ENCODE results near the gene AP3B1. TPM values are rescaled to one million over a fixed set of nuclear protein-coding genes. Genes with fewer than 3 reads are reported as not detected.

AP3B1 gene
- polyA plus RNA-seq, 1 of the 3 experiments (the other 2 are of a cell fraction): 18.0 TPM

DNA sequence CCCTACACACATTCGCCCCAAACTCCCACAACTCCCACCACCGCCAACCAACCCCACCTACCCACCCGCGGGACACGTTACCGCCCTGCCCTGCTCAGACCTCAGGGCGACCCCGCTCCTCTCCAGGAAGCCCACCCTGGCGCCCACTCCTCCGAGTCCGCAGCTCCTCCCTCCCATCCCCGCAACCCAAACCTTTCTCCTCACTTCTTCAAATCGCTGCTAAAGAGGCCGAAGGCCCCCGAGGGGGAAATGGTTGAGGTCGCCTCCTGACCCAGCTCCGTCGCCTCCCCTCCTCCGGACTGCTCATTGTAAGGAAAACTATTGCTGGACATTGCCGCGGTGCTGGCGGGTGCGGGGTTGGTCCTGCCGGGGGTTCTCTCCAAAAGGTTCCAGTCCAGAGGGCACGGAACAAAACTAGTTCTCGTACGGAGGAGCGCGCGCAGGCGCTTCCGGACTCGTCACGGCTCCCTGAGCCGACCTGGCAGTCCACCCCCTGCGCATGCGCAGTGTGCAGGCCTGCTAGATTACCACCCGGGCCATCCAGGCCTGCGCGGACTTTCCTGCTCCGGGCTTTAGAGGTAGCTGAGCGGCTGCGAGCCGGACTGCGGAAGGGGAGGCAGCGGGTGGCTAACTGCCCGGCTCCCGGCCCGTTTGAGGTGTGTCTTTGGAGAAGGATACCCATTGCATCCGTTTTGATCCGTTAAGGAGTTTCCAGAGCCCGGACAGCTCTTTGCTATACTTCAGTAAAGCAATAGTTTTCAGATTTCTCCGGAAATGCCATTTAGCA, at the start of gene AP3B1 (continued):
- TF ChIP-seq, protein P1, sequence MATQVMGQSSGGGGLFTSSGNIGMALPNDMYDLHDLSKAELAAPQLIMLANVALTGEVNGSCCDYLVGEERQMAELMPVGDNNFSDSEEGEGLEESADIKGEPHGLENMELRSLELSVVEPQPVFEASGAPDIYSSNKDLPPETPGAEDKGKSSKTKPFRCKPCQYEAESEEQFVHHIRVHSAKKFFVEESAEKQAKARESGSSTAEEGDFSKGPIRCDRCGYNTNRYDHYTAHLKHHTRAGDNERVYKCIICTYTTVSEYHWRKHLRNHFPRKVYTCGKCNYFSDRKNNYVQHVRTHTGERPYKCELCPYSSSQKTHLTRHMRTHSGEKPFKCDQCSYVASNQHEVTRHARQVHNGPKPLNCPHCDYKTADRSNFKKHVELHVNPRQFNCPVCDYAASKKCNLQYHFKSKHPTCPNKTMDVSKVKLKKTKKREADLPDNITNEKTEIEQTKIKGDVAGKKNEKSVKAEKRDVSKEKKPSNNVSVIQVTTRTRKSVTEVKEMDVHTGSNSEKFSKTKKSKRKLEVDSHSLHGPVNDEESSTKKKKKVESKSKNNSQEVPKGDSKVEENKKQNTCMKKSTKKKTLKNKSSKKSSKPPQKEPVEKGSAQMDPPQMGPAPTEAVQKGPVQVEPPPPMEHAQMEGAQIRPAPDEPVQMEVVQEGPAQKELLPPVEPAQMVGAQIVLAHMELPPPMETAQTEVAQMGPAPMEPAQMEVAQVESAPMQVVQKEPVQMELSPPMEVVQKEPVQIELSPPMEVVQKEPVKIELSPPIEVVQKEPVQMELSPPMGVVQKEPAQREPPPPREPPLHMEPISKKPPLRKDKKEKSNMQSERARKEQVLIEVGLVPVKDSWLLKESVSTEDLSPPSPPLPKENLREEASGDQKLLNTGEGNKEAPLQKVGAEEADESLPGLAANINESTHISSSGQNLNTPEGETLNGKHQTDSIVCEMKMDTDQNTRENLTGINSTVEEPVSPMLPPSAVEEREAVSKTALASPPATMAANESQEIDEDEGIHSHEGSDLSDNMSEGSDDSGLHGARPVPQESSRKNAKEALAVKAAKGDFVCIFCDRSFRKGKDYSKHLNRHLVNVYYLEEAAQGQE (IDR thresholded peaks at IDR 0.05; ENCODE audit: low read depth, low read length): 0 out of 2 replicates have a peak, but pooled peaks have one; percentile 11
- TF ChIP-seq SIN3A (IDR thresholded peaks at IDR 0.05; ENCODE audit: borderline replicate concordance, low read depth, low read length) (peak; percentile 89), TEAD4 (IDR thresholded peaks at IDR 0.05; ENCODE audit: borderline replicate concordance, insufficient read depth) (no peak), RAD21 (IDR thresholded peaks at IDR 0.05; ENCODE audit: low read length) (0 out of 2 replicates have a peak, but pooled peaks have one; percentile 1), MEF2A (IDR thresholded peaks at IDR 0.05; ENCODE audit: borderline replicate concordance, low read depth) (no peak)
- TF ChIP-seq, protein P2, sequence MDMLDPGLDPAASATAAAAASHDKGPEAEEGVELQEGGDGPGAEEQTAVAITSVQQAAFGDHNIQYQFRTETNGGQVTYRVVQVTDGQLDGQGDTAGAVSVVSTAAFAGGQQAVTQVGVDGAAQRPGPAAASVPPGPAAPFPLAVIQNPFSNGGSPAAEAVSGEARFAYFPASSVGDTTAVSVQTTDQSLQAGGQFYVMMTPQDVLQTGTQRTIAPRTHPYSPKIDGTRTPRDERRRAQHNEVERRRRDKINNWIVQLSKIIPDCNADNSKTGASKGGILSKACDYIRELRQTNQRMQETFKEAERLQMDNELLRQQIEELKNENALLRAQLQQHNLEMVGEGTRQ (IDR thresholded peaks at IDR 0.05; ENCODE audit: borderline replicate concordance, low read depth, low read length): no peak
- TF ChIP-seq, protein P3, sequence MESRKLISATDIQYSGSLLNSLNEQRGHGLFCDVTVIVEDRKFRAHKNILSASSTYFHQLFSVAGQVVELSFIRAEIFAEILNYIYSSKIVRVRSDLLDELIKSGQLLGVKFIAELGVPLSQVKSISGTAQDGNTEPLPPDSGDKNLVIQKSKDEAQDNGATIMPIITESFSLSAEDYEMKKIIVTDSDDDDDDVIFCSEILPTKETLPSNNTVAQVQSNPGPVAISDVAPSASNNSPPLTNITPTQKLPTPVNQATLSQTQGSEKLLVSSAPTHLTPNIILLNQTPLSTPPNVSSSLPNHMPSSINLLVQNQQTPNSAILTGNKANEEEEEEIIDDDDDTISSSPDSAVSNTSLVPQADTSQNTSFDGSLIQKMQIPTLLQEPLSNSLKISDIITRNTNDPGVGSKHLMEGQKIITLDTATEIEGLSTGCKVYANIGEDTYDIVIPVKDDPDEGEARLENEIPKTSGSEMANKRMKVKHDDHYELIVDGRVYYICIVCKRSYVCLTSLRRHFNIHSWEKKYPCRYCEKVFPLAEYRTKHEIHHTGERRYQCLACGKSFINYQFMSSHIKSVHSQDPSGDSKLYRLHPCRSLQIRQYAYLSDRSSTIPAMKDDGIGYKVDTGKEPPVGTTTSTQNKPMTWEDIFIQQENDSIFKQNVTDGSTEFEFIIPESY (IDR thresholded peaks at IDR 0.05; ENCODE audit: borderline replicate concordance, low read depth): no peak; the same call in 1 of the 2 replicates
- TF ChIP-seq, protein P4, sequence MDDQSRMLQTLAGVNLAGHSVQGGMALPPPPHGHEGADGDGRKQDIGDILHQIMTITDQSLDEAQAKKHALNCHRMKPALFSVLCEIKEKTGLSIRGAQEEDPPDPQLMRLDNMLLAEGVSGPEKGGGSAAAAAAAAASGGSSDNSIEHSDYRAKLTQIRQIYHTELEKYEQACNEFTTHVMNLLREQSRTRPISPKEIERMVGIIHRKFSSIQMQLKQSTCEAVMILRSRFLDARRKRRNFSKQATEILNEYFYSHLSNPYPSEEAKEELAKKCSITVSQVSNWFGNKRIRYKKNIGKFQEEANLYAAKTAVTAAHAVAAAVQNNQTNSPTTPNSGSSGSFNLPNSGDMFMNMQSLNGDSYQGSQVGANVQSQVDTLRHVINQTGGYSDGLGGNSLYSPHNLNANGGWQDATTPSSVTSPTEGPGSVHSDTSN (IDR thresholded peaks at IDR 0.05): peak; percentile 42; the same call in 1 of the 2 replicates

DNA sequence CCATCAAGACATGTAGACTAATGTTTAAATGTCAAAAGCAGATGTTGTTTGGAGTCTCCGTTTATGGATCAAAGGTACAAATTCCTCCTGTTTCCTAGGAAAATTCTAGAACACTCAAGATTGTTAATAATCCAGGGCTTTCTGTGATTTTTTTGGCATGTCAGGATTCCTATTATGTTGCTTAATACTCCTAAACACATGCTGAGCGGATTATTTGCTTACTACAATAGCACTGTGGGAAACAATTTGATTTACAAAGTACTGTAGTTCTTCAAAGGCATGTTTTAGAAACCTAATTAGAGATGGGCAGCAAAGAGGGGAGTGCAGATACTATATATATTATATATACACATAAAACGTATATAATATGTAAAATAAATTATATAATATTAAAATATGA, 46.9 kb upstream of the AP3B1 start:
- H3K4me1 ChIP-seq (ENCODE audit: control insufficient read depth in 1 of 2, insufficient read depth in 2 of 2, low read depth in 1 of 2, low read length in 1 of 2): peaks cover 6 to 9% of the 10 kb centered on the region in 2 experiments; a peak in 3 of 4 replicates
- no peak overlapping the region for H3K27ac ChIP-seq (ENCODE audit: low read depth in 2 of 2, low read length in 1 of 2)
- H3K4me2 ChIP-seq: no peak overlapping the region
- no peak overlapping the region for H3K9ac ChIP-seq
- no peaks in the 10 kb centered on the region for H4K20me1 ChIP-seq (ENCODE audit: insufficient read depth)
- no peaks in the 10 kb centered on the region for H3K36me3 ChIP-seq (replicated peaks in 1 of 2; ENCODE audit: control insufficient read depth in 1 of 2, insufficient read depth in 2 of 2, low read length in 1 of 2)
- POLR2A ChIA-PET: no interaction called here
- CTCF ChIA-PET: interaction anchor here (0.5 to 0.8 kb wide), 2 partner anchors 44 to 1567 kb away, joined by 3 read pairs; no protein-coding TSS in a partner anchor
- no peak for DNase-seq
- 62% methylated on average over 3 of the region's 3 CpGs for WGBS (ENCODE audit: low lambda C conversion rate)
- 0 out of 2 replicates have a peak, but pooled peaks cover 9% of the 10 kb centered on the region for H3K9me3 ChIP-seq
- no peaks in the 10 kb centered on the region for H3K27me3 ChIP-seq (ENCODE audit: insufficient read depth)
- H3K9me2 ChIP-seq: no peaks in the 10 kb centered on the region
- H3F3A ChIP-seq (replicated peaks; ENCODE audit: insufficient read depth): no peaks in the 10 kb centered on the region
- no peak overlapping the region for H3K4me3 ChIP-seq (ENCODE audit: low read depth in 2 of 2, low read length in 1 of 2)
- H2AFZ ChIP-seq (ENCODE audit: low read depth): no peak overlapping the region
- no peaks in the 10 kb centered on the region for H3K79me2 ChIP-seq (ENCODE audit: insufficient read depth)
- TF ChIP-seq SMC3 (IDR thresholded peaks at IDR 0.05; ENCODE audit: low read depth, low read length): no peak
- TF ChIP-seq NRF1 (IDR thresholded peaks at IDR 0.05; ENCODE audit: low read depth, low read length): no peak
- no peak for TF ChIP-seq EP300 (IDR thresholded peaks at IDR 0.05; ENCODE audit: borderline replicate concordance in 1 of 2, low read depth in 1 of 2, low read length in 1 of 2)
- TF ChIP-seq, protein P5, sequence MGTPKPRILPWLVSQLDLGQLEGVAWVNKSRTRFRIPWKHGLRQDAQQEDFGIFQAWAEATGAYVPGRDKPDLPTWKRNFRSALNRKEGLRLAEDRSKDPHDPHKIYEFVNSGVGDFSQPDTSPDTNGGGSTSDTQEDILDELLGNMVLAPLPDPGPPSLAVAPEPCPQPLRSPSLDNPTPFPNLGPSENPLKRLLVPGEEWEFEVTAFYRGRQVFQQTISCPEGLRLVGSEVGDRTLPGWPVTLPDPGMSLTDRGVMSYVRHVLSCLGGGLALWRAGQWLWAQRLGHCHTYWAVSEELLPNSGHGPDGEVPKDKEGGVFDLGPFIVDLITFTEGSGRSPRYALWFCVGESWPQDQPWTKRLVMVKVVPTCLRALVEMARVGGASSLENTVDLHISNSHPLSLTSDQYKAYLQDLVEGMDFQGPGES (IDR thresholded peaks at IDR 0.05; ENCODE audit: low read depth, low read length): no peak
- TF ChIP-seq TCF12 (IDR thresholded peaks at IDR 0.05): no peak
- TF ChIP-seq, protein P1 (IDR thresholded peaks at IDR 0.05; ENCODE audit: low read depth, low read length): no peak
- no peak for TF ChIP-seq FOSL2 (IDR thresholded peaks at IDR 0.05; ENCODE audit: borderline replicate concordance, low read depth)
- TF ChIP-seq GATA2 (CRISPR knock-in tag; IDR thresholded peaks at IDR 0.05): no peak
